EL (cell line): Measurements from ENCODE around the gene TRIM54.
"Not testable (repeated sequence)": the region's sequence is repeated elsewhere in the genome, so short reads cannot be mapped to it uniquely, and the experiment has no call there.

Experiments
- DNase-seq: peaks from one replicate; pipeline ENCODE4 v3.0.0-alpha.2; 2016

Gene TRIM54

GRCh38 chr2:27285481-27285880 lies 3.3 kb downstream of the TRIM54 start:
- DNase-seq: no peak

GRCh38 chr2:27288610-27289009 lies 6.4 kb downstream of the TRIM54 start:
- DNase-seq: no peak

DNA sequence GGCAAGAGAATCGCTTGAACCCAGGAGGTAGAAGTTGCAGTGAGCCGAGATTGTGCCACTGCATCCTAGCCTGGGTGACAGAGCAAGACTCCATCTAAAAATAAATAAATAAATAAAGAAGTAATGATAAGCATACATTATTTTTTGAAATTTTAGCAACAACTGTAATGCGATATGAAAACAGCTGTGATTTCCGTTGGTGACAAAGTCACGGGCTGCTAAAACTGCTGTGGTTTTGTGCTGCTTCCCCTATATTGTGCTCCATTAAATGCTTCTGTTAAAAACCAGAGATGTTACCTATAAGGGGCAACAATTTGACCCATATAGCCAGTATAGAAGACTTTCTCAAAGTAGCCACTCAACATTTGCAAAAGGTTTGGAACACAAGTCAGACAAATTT lies 8.3 kb downstream of the TRIM54 start:
- no peak for DNase-seq

- no peak for DNase-seq
Measured at GRCh38 chr2:27291865-27292264, 9.6 kb downstream of the TRIM54 start.

- no peak for DNase-seq
Measured at GRCh38 chr2:27294928-27295327, 12.7 kb downstream of the TRIM54 start.

GRCh38 chr2:27296481-27296880 lies 14.3 kb downstream of the TRIM54 start:
- no peak for DNase-seq

DNA sequence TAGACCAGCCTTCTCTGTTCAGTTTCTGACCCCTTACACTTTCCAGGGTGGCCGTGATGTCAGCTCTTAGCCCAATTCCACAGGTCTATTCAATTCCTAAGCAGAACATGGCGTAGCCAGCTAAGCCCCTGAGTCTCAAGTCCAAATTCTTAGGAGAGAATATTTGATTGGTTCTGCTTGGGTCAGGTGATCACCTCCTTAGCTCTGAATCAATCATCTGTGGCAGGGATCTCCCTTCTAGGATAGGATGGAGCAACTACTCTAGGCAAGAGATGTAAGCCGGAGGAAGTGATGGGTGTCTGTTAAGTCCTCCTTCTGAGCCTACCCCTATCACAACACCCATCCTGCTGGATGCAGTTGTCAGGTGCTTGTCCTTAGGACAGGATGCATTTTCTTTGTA lies 15.0 kb downstream of the TRIM54 start:
- DNase-seq: no peak

- no peak for DNase-seq
Measured at GRCh38 chr2:27298391-27299080, 16.3 kb downstream of the TRIM54 start.

GRCh38 chr2:27300606-27301005 lies 18.4 kb downstream of the TRIM54 start:
- not testable (repeated sequence) for DNase-seq

- DNase-seq: peak; percentile 76
Measured at GRCh38 chr2:27303093-27304025, 21.1 kb downstream of the TRIM54 start.

DNA sequence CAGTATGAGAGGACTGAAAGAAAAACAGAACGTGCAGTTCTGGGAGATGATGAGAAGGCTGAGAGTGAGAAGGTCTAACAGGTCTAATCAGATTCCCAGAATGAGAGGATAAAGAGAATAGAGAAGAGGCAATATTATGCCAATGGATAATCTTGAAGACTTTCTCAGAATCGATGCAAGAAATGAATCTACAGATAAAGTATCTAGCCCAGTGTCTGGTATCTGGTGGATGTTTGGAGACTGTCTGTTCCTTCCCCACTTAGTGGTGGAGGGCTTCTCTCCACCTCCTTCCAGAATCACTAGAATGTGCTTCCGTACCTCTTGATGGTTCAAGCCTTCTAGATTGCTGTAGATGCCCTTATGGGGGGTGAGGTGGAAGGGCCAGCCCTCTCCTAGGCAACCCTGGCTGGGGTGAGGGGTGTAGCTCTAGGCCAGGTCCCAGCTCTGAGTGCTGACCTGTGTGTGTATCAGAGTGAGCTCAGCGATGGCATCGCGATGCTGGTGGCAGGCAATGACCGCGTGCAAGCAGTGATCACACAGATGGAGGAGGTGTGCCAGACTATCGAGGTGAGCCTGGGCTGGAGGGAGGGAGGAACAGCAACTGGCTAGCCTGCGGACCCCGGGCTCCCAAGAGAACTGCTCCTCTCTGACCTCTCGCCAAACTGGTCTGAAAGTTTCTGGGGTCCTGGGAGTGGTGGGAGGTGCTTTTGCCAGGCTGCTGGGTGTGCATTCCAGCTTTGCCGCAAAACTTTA lies 22.4 kb downstream of the TRIM54 start:
- DNase-seq: no peak

DNA sequence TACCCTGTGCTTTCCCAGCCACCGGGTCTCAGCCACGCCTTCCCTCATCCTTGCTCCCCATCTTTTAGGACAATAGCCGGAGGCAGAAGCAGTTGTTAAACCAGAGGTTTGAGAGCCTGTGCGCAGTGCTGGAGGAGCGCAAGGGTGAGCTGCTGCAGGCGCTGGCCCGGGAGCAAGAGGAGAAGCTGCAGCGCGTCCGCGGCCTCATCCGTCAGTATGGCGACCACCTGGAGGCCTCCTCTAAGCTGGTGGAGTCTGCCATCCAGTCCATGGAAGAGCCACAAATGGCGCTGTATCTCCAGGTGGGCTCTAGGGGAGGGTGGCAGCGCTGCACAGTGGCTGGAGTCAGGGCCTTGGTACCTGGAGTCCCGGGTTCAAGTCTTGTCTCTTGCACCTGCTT lies 23.3 kb downstream of the TRIM54 start:
- DNase-seq: no peak

DNA sequence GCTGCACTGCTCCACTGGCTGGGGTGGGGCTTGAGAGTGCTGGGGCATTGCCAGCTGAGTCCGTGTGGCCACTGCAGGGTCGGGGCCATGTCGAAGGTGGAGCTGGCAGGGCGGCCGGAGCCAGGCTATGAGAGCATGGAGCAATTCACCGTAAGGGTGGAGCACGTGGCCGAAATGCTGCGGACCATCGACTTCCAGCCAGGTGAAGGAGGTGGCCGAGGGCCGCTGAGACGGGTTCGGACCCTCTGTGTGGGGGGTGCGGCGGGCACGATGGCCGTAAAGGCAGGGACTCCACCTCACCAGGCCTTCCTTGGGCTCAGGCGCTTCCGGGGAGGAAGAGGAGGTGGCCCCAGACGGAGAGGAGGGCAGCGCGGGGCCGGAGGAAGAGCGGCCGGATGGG lies 23.9 kb downstream of the TRIM54 start:
- DNase-seq: no peak

GRCh38 chr2:27306573-27307286 lies 24.5 kb downstream of the TRIM54 start:
- DNase-seq: no peak

GRCh38 chr2:27307287-27307544 lies 25.0 kb downstream of the TRIM54 start:
- DNase-seq: no peak

DNA sequence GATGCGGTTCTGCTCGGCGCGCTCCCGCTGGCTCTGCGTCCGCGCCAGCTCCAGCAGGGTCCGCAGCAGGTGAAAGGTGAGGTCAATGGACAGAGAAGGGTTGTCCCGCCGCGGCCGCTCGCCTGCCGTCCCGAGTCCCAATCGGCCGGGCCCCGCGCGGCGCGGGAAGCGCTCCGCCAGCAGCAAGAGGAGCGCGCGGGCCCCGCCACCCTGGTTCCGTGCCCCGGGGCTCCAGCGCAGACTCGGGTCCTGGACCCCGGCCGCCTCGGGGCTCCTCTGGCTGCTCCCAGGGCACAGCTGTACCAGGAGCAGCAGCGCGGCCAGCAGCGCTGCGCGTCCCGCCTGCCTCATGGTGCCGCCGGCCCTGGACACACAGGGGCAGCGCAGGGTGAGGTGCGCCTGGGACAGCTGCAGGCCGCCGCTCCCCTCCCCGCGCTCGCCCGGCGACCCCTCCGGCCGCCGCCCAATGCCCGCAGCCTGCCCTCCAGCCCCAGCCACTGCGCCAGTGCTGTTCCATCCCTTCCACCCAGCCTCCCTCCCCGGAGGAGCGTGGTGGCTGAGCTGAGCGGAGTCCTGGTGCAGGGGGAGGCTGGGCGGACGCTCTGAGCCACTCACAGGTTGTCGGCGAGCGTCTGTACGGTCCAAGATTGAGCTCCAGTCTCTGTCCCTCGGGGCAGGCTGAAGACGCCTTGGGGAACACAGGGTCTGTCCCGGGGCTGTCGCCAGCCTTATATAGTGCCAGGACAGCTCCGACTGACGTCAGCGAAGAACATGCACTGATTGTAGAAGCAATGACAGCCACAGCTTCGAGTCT lies 25.5 kb downstream of the TRIM54 start:
- no peak for DNase-seq

DNA sequence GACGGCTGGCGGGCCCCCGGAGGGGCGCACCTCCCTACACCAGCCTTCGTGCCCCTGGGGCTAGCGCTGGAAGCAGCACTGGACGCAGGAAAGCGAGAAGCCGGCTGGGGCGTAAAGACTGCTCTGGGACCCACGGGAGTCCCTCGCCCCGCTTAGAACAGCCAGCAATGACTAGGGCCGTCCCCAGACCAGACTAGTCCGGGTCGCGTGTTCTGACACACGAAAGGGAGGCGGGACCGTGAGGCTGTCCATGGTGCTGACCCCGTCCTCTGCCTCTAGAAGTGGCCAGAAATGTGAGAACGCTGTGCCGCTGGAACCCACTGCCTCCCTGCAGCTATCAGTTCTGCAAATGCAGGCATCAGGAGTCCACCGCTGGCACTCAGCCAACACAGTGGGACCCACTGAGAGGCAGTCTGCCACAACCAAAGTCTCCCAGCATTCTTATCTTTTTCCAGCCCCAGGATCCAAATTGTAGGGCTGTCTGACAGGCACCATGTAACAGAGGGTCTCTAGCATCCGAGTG lies 26.2 kb downstream of the TRIM54 start, which contains the start of gene UCN:
Gene UCN, minus strand, starts transcription at position 87 of the 523 bp plus-strand sequence. CDS start 550 bp downstream, outside the sequence.
- DNase-seq: no peak

DNA sequence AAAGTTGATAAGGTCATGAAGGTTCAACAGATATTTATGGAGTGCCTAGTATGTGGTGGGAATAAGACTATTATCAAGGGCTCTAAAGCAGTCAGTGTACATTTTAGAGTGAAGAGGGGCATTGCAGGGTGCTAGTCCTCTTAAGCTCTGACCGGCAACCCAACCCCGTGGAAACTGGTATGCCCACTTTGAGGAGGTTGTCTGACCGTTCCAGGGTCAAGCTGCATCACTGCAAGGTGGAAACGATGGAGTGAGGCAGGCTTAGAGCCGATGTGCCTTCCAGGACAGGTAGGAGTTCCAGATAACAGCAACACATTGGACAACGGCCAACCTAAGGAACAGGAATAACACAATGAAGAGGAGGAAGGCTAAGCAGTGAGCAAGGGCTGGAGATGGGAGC lies 27.4 kb downstream of the TRIM54 start:
- DNase-seq: no peak

DNA sequence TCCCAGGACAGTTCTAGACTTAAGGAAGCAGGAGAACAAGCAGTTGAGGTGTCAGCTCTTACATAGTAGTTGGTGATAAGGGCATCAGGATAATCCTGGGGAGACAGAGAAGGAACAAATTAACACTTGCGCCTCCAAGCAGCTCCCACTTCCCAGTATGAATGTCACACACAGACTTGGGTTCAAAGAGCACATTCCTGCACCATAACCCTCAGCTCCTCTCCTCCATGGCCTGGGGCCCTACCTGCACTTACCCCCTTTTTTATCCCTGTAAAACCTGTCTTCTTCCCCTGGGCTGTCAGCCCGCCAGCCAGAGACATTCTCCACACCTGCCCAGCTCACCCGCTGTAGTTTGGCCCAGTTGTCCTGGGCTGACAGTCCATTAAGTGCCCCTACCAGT lies 29.9 kb downstream of the TRIM54 start:
- no peak for DNase-seq

DNA sequence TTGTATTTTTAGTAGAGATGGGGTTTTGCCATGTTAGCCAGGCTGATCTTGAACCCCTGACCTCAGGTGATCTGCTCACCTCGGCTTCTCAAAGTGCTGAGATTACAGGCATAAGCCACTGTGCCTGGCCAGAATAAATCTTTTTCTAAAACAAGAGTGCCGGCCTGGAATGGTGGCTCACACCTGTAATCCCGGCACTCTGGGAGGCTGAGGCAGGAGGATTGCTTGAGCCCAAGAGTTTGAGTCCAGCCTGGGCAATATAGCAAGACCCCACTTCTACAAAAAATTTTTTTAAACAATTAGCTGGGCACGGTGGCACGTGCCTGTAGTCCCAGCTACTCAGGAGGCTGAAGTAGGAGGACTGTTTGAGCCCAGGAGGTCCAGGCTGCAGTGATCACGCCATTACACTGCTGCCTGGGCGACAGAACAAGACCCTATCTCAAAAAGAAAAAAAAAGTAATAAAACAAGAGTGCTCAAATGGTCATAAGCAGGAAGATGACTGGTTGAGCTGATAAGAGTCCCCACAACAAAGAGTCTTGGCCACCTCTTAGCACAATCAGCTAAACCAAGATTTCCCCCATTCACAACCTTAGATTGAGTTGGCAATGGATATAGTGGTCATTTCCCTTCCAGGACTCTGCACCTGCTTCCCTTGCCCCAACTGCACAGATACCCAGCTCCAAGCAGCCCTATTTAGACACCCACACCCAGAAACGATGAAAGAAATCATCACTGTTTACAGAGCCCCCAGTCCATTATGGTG lies 31.8 kb downstream of the TRIM54 start:
- no peak for DNase-seq

- no peak for DNase-seq
Measured at GRCh38 chr2:27314709-27315108, 32.5 kb downstream of the TRIM54 start.
